Loucy (cell line): ENCODE results near the gene EARS2.

ENCODE experiments used
- CTCF ChIP-seq: fragments of 200-600 bp; sonication (generic); conservative IDR thresholded peaks from 2 replicates; pipeline ENCODE4 v1.5.1; 2014; ENCODE audit warnings: mild to moderate bottlenecking, antibody characterized with exemption, low read length
- EZH2phosphoT487 ChIP-seq: fragments of 200-600 bp; IDR thresholded peaks from 2 replicates; pipeline ENCODE4 v1.6.1; 2018; ENCODE audit warnings: antibody characterized with exemption, mild to moderate bottlenecking, moderate library complexity, borderline replicate concordance

- no peak for TF ChIP-seq CTCF
- no peak for TF ChIP-seq EZH2phosphoT487
Measured at GRCh38 chr16:23516366-23517137, 40.6 kb downstream of the EARS2 start.
